Measurements from ENCODE around the gene EFCAB14.
"Not testable (repeated sequence)": the region's sequence is repeated elsewhere in the genome, so short reads cannot be mapped to it uniquely, and the experiment has no call there.

Gene EFCAB14

GRCh38 chr1:46718727-46719622 is at the start of gene EFCAB14:
TSS of gene EFCAB14 (minus strand) at chr1:46719114. CDS start at chr1:46718087, 1,027 bp downstream.
- peak; percentile 99 for DNase-seq

- DNase-seq: no peak
These were observed 49.5 kb upstream of the EFCAB14 start for GRCh38 chr1:46768445-46768844.

GRCh38 chr1:46767649-46768282 is 48.9 kb upstream of the EFCAB14 start:
- DNase-seq: no peak

GRCh38 chr1:46764402-46764801 is 45.5 kb upstream of the EFCAB14 start:
- no peak for DNase-seq

GRCh38 chr1:46761740-46762139 is 42.8 kb upstream of the EFCAB14 start:
- no peak for DNase-seq

- no peak for DNase-seq
These were observed 41.7 kb upstream of the EFCAB14 start for GRCh38 chr1:46760558-46761166.

GRCh38 chr1:46757956-46758528 is 39.1 kb upstream of the EFCAB14 start:
- no peak for DNase-seq

- DNase-seq: no peak
These were observed 38.5 kb upstream of the EFCAB14 start for GRCh38 chr1:46757247-46757955.

- no peak for DNase-seq
These were observed 36.2 kb upstream of the EFCAB14 start for GRCh38 chr1:46755121-46755520.

GRCh38 chr1:46754707-46755106 is 35.8 kb upstream of the EFCAB14 start:
- DNase-seq: not testable (repeated sequence)

- DNase-seq: no peak
These were observed 35.1 kb upstream of the EFCAB14 start for GRCh38 chr1:46753985-46754384.

GRCh38 chr1:46749921-46750404 is 31.0 kb upstream of the EFCAB14 start:
- DNase-seq: no peak

GRCh38 chr1:46749404-46749803 is 30.5 kb upstream of the EFCAB14 start:
- DNase-seq: no peak

- DNase-seq: no peak
These were observed 28.9 kb upstream of the EFCAB14 start for GRCh38 chr1:46747683-46748288.

GRCh38 chr1:46742069-46742468 is 23.2 kb upstream of the EFCAB14 start:
- no peak for DNase-seq

- DNase-seq: peak; percentile 28
These were observed 16.9 kb upstream of the EFCAB14 start for GRCh38 chr1:46735708-46736324.

- not testable (repeated sequence) for DNase-seq
These were observed 9.5 kb upstream of the EFCAB14 start for GRCh38 chr1:46728327-46728873.

- no peak for DNase-seq
These were observed 6.8 kb upstream of the EFCAB14 start for GRCh38 chr1:46725736-46726108.

- peak; percentile 80 for DNase-seq
These were observed 6.2 kb upstream of the EFCAB14 start for GRCh38 chr1:46724991-46725735.

GRCh38 chr1:46723901-46724300 is 5.0 kb upstream of the EFCAB14 start:
- DNase-seq: no peak

All from CD4-positive, alpha-beta T cell treated with Interleukin-10 for 1 hour (primary cell).